Naive thymus-derived CD8-positive, alpha-beta T cell (primary cell): ENCODE data around the gene STK11. TPM values are rescaled to one million over a fixed set of nuclear protein-coding genes. Genes with fewer than 3 reads are reported as not detected.

ENCODE experiments used
- ATAC-seq, 2 donors: fragments of 150-1000 bp; cut with Tn5 transposase in 1 of 2; sonication (Bioruptor Pico), chemical (Tn5 transposase) in 1 of 2; 1 replicate in 1 of 2; 2 replicates in 1 of 2; pipeline ENCODE4 v1.10.0; 2021; ENCODE audit warnings: mild to moderate bottlenecking in 2 of 2, moderate library complexity in 2 of 2
- POLR2A ChIA-PET: fragments of 350-600 bp; sonication (Branson Sonifier 250); formaldehyde crosslinking; loops from one replicate; lab custom pipeline; 2021; ENCODE audit warnings: antibody characterized with exemption; lab: Charles Lee
- DNase-seq, 10 donors: peaks; one replicate each; pipeline versions ENCODE4 v3.0.0 to v3.0.0-alpha.2; 2020 to 2022
- H3K27ac Mint-ChIP-seq, 10 donors: one replicate each; pipeline ENCODE4 v1.8.0; 2020 to 2022; ENCODE audit warnings: mild to moderate bottlenecking in 10 of 10, mixed read lengths in 10 of 10, moderate library complexity in 4 of 10, inconsistent platforms in 1 of 10
- H3K27me3 Mint-ChIP-seq, 5 donors: one replicate each; pipeline ENCODE4 v1.8.0; 2021 to 2022; ENCODE audit warnings: mixed read lengths in 5 of 5
- H3K36me3 Mint-ChIP-seq, 3 donors: one replicate each; pipeline ENCODE4 v1.8.0; 2020 to 2022; ENCODE audit warnings: mixed read lengths in 3 of 3, mild to moderate bottlenecking in 2 of 3, inconsistent platforms in 1 of 3
- H3K4me1 Mint-ChIP-seq, 4 donors: one replicate each; pipeline ENCODE4 v1.8.0; 2021 to 2022; ENCODE audit warnings: mixed read lengths in 4 of 4
- H3K4me3 Mint-ChIP-seq, 10 donors: one replicate each; pipeline ENCODE4 v1.8.0; 2020 to 2022; ENCODE audit warnings: mild to moderate bottlenecking in 10 of 10, mixed read lengths in 10 of 10, moderate library complexity in 6 of 10, inconsistent platforms in 1 of 10
- H3K9me3 Mint-ChIP-seq, 9 donors: one replicate each; pipeline ENCODE4 v1.8.0; 2020 to 2022; ENCODE audit warnings: mixed read lengths in 9 of 9, mild to moderate bottlenecking in 3 of 9, inconsistent platforms in 1 of 9, moderate library complexity in 1 of 9
- polyA plus RNA-seq, 3 donors: library from polyadenylated mRNA; unstranded; fragments of 300-500 nt; fragmentation: Illumina TruSeq; gene quantifications; one replicate each; pipeline ENCODE4 v1.2.3, GENCODE V29; 2021
- total RNA-seq, 8 experiments: library from RNA in 2 of 8; stranded (reverse) in 2 of 8; gene quantifications; one replicate each; pipeline ENCODE4 v1.2.3 and lab custom pipeline; 2021 to 2026

The STK11 gene
- total and polyA plus RNA-seq, 5 experiments from 2014 or later = 12.3 to 96.0 (median 43.9) TPM

GRCh38 chr19:1248139-1248785 lies 42.7 kb downstream of the STK11 start, which contains the start of gene MIDN:
MIDN (plus strand) TSS chr19:1248583; CDS start chr19:1250297, 1,714 bp downstream.
- peak in 1 of 2 donors; percentile 0 for ATAC-seq
- Mint-ChIP-seq H3K9me3 (no peaks in the 10 kb centered on the region), H3K4me1 (peaks cover 7 to 18% (median 9%) of the 10 kb centered on the region in 4 donors), H3K27me3 (peaks cover 0 to 1% (median 0%) of the 10 kb centered on the region in 5 donors), H3K4me3 (peak within 1 kb of the TSS in 9 of 10 donors; percentile 46 to 95 (median 69)), H3K36me3 (peaks cover 0 to 7% (median 0%) of the 10 kb centered on the region in 3 donors), H3K27ac (peak within 1 kb of the TSS in 8 of 10 donors; percentile 19 to 91 (median 78))
- peak; percentile 45 to 80 (median 61) for DNase-seq
- POLR2A ChIA-PET = interaction anchor here (1.0 to 13.6 kb wide), 3 partner anchors 16 to 157 kb away, joined by 3 to 480 read pairs (median 4); partner anchors contain the start of genes CIRBP and FAM174C

- Mint-ChIP-seq H3K27ac (peak overlapping the region in 5 of 10 donors; percentile 19 to 91 (median 85)), H3K4me3 (peak overlapping the region in 9 of 10 donors; percentile 46 to 83 (median 61)), H3K36me3 (peaks cover 0 to 10% (median 0%) of the 10 kb centered on the region in 3 donors), H3K27me3 (peaks cover 0 to 1% (median 0%) of the 10 kb centered on the region in 5 donors), H3K4me1 (peaks cover 10 to 18% (median 12%) of the 10 kb centered on the region in 4 donors), H3K9me3 (no peaks in the 10 kb centered on the region)
- peak; percentile 19 to 26 for ATAC-seq
- peak in 9 of 10 donors; percentile 77 to 91 (median 84) for DNase-seq
- POLR2A ChIA-PET = interaction anchor here (1.0 to 13.6 kb wide), 3 partner anchors 15 to 158 kb away, joined by 3 to 480 read pairs (median 4); partner anchors contain the start of genes CIRBP and FAM174C
These were observed 43.3 kb downstream of the STK11 start for GRCh38 chr19:1248786-1249297.

GRCh38 chr19:1249298-1249989 lies 43.9 kb downstream of the STK11 start:
- Mint-ChIP-seq H3K9me3 (no peaks in the 10 kb centered on the region), H3K36me3 (peaks cover 0 to 10% (median 0%) of the 10 kb centered on the region in 3 donors), H3K4me1 (peaks cover 10 to 19% (median 11%) of the 10 kb centered on the region in 4 donors), H3K4me3 (peak overlapping the region; percentile 72 to 95 (median 86)), H3K27me3 (peaks cover 0 to 1% (median 0%) of the 10 kb centered on the region in 5 donors), H3K27ac (peak overlapping the region in 9 of 10 donors; percentile 53 to 97 (median 92))
- DNase-seq (peak; percentile 90 to 99 (median 94)), ATAC-seq (peak; percentile 57 to 67)
- POLR2A ChIA-PET = interaction anchor here (1.0 to 13.6 kb wide), 4 partner anchors 15 to 158 kb away, joined by 3 to 480 read pairs (median 6); partner anchors contain the start of genes CIRBP and FAM174C

- POLR2A ChIA-PET = interaction anchor here (0.6 to 13.6 kb wide), 4 partner anchors 14 to 248 kb away, joined by 3 to 480 read pairs (median 6); partner anchors contain the start of genes CIRBP and FAM174C
- H3K27me3 Mint-ChIP-seq = peaks cover 0 to 3% (median 0%) of the 10 kb centered on the region in 5 donors
These were observed 44.4 kb downstream of the STK11 start for GRCh38 chr19:1249990-1250436.

GRCh38 chr19:1250437-1251260 lies 45.1 kb downstream of the STK11 start:
- peak in 9 of 10 donors; percentile 62 to 89 (median 74) for DNase-seq
- Mint-ChIP-seq H3K4me1 (peaks cover 10 to 26% (median 17%) of the 10 kb centered on the region in 4 donors), H3K27ac (peak overlapping the region in 9 of 10 donors; percentile 90 to 97 (median 94)), H3K4me3 (peak overlapping the region; percentile 88 to 96 (median 94)), H3K9me3 (no peaks in the 10 kb centered on the region), H3K27me3 (peaks cover 0 to 3% (median 0%) of the 10 kb centered on the region in 5 donors), H3K36me3 (peaks cover 0 to 18% (median 0%) of the 10 kb centered on the region in 3 donors)
- peak; percentile 8 for ATAC-seq
- POLR2A ChIA-PET = interaction anchor here (0.6 to 13.6 kb wide), 6 partner anchors 14 to 248 kb away, joined by 3 to 480 read pairs (median 6); partner anchors contain the start of genes CIRBP and FAM174C

More at GRCh38 chr19:1249990-1250436, 44.4 kb downstream of the STK11 start:
- Mint-ChIP-seq H3K4me1 (peaks cover 10 to 21% (median 12%) of the 10 kb centered on the region in 4 donors), H3K4me3 (peak overlapping the region; percentile 72 to 95 (median 86)), H3K9me3 (no peaks in the 10 kb centered on the region), H3K36me3 (peaks cover 0 to 15% (median 0%) of the 10 kb centered on the region in 3 donors), H3K27ac (peak overlapping the region in 8 of 10 donors; percentile 85 to 97 (median 92))
- DNase-seq = peak in 1 of 10 donors; percentile 45
- peak in 1 of 2 donors; percentile 1 for ATAC-seq

GRCh38 chr19:1251330-1252220 lies 46.0 kb downstream of the STK11 start:
- POLR2A ChIA-PET = interaction anchor here (0.6 to 13.6 kb wide), 6 partner anchors 13 to 176 kb away, joined by 3 to 480 read pairs (median 6); partner anchors contain the start of genes CIRBP and FAM174C
- Mint-ChIP-seq H3K27me3 (peaks cover 0 to 3% (median 0%) of the 10 kb centered on the region in 5 donors), H3K4me3 (peak overlapping the region; percentile 88 to 96 (median 94))

GRCh38 chr19:1252221-1252820 lies 46.7 kb downstream of the STK11 start:
- peak; percentile 8 to 10 for ATAC-seq

More at GRCh38 chr19:1251330-1252220, 46.0 kb downstream of the STK11 start:
- DNase-seq (peak in 9 of 10 donors; percentile 54 to 84 (median 61)), ATAC-seq (peak in 1 of 2 donors; percentile 6)
- no peaks in the 10 kb centered on the region for H3K9me3 Mint-ChIP-seq
- H3K36me3 Mint-ChIP-seq = peaks cover 0 to 24% (median 0%) of the 10 kb centered on the region in 3 donors
- peaks cover 10 to 33% (median 21%) of the 10 kb centered on the region in 4 donors for H3K4me1 Mint-ChIP-seq
- H3K27ac Mint-ChIP-seq = peak overlapping the region; percentile 87 to 97 (median 94)

GRCh38 chr19:1252821-1253513 lies 47.4 kb downstream of the STK11 start:
- Mint-ChIP-seq H3K4me3 (peak overlapping the region; percentile 33 to 95 (median 73)), H3K27me3 (peaks cover 0 to 3% (median 0%) of the 10 kb centered on the region in 5 donors), H3K36me3 (peaks cover 0 to 34% (median 4%) of the 10 kb centered on the region in 3 donors), H3K9me3 (no peaks in the 10 kb centered on the region), H3K4me1 (peaks cover 15 to 40% (median 29%) of the 10 kb centered on the region in 4 donors), H3K27ac (peak overlapping the region; percentile 28 to 97 (median 84))
- ATAC-seq (peak; percentile 7 to 31), DNase-seq (peak; percentile 73 to 91 (median 80))
- POLR2A ChIA-PET = interaction anchor here (0.6 to 13.6 kb wide), 12 partner anchors 9 to 248 kb away, joined by 3 to 480 read pairs (median 5); partner anchors contain the start of genes CIRBP, FAM174C and RNU6-2

More at GRCh38 chr19:1252221-1252820, 46.7 kb downstream of the STK11 start:
- peak overlapping the region; percentile 66 to 97 (median 90) for H3K27ac Mint-ChIP-seq
- peaks cover 0 to 28% (median 0%) of the 10 kb centered on the region in 3 donors for H3K36me3 Mint-ChIP-seq
- H3K4me1 Mint-ChIP-seq = peaks cover 10 to 36% (median 23%) of the 10 kb centered on the region in 4 donors
- peak; percentile 46 to 88 (median 71) for DNase-seq
- peak overlapping the region; percentile 88 to 96 (median 94) for H3K4me3 Mint-ChIP-seq
- POLR2A ChIA-PET = interaction anchor here (0.6 to 13.6 kb wide), 13 partner anchors 8 to 247 kb away, joined by 3 to 480 read pairs (median 6); partner anchors contain the start of genes CIRBP, FAM174C and RNU6-2
- peaks cover 0 to 3% (median 0%) of the 10 kb centered on the region in 5 donors for H3K27me3 Mint-ChIP-seq
- H3K9me3 Mint-ChIP-seq = no peaks in the 10 kb centered on the region
